HFF-Myc (cell line): ENCODE data around the gene ATP6V1F.

Experiments used
- DNase-seq: peaks from one replicate; pipeline ENCODE4 v3.0.0-alpha.2; 2011; ENCODE audit warnings: low read depth; ENCODE audit errors: extremely low read depth
- H3K4me3 ChIP-seq: replicated peaks from 2 replicates; pipeline ENCODE4 v1.5.1; 2011; ENCODE audit warnings: low read depth, mild to moderate bottlenecking, control low read depth, low read length
- TF ChIP-seq, protein P1 (sequence below): IDR thresholded peaks from 2 replicates; pipeline ENCODE4 v1.5.1; 2012; ENCODE audit warnings: mild to moderate bottlenecking, low read depth, low read length, control low read depth; ENCODE audit errors: missing control alignments

Gene ATP6V1F

DNA sequence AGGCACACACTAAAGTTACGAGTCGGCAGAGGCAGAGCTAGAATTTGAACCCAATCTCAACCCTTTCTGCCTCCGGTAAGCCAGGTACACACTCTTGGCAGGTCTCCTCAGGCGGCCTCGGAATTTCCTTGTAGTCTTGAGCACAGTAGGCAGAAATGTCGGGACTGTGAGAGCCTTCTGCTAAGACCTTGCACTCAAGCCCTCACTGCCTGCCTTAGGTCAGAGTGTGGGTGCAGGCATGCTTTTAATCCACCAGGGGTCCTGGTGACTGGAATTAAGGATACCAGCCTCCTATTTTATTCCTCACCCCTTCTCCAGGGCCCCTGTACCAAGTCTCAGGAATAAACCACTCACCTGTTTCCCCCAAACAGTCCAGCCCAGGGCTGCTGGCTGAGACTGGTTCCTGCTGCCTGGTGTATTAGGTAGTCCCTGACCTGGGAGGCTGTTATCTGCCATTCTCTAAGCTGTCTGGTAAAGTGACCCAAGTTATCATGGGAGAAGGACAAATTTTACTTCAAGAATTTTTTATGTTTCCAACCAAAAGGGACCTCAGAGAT is 855 bp downstream of the ATP6V1F start:
- H3K4me3 ChIP-seq, result peak overlapping the region; percentile 98
- no peak for DNase-seq
- TF ChIP-seq, protein P1, sequence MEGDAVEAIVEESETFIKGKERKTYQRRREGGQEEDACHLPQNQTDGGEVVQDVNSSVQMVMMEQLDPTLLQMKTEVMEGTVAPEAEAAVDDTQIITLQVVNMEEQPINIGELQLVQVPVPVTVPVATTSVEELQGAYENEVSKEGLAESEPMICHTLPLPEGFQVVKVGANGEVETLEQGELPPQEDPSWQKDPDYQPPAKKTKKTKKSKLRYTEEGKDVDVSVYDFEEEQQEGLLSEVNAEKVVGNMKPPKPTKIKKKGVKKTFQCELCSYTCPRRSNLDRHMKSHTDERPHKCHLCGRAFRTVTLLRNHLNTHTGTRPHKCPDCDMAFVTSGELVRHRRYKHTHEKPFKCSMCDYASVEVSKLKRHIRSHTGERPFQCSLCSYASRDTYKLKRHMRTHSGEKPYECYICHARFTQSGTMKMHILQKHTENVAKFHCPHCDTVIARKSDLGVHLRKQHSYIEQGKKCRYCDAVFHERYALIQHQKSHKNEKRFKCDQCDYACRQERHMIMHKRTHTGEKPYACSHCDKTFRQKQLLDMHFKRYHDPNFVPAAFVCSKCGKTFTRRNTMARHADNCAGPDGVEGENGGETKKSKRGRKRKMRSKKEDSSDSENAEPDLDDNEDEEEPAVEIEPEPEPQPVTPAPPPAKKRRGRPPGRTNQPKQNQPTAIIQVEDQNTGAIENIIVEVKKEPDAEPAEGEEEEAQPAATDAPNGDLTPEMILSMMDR, result peak; percentile 54

DNA sequence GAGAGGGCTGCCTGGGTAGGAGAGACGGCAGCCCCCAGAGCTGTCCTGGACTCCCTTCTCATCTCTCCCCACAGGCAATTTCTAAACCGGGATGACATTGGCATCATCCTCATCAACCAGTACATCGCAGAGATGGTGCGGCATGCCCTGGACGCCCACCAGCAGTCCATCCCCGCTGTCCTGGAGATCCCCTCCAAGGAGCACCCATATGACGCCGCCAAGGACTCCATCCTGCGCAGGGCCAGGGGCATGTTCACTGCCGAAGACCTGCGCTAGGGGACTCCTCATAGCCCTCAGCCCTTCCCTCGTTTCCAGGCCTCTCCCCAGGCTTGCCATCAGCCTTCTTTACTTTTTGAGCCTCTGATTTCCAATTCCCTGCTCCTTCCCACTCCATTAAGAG is 2.6 kb downstream of the ATP6V1F start:
- TF ChIP-seq, protein P1, result no peak
- no peak overlapping the region for H3K4me3 ChIP-seq
- DNase-seq, result no peak

DNA sequence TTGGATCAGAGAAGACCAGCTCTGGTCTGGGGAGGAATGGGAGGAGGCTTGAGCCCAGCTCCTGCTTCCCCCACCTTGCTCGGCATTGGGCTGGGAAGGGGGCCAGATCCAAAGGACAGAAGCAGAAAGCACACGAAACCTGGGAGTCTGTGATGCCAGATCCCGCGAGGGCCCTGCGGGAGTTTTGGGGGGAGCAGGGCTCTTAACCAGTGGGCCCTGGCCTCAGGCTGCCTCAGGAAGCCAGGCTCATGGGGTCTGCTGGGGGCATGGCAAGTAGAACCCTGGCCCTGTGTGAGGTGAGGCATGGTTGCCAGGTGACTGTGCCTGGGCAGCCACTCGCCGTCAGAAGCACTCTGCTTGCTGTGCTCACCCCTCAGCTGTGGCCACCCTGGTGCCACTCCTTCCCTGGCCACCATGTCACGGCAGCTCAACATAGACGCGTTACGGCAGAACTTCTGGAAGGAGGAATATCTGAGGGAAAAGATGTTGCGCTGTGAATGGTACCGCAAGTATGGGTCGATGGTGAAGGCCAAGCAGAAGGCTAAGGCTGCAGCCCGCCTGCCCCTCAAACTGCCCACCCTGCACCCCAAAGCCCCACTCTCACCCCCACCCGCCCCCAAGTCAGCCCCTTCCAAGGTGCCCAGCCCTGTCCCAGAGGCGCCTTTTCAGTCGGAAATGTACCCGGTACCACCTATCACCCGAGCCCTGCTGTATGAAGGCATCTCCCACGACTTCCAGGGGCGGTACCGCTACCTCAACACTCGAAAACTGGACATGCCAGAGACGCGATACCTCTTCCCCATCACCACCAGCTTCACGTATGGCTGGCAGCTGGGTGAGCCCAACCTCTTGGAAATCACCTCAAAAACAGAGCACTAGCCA is 3.6 kb downstream of the ATP6V1F start:
- TF ChIP-seq, protein P1, result no peak
- no peak overlapping the region for H3K4me3 ChIP-seq
- DNase-seq, result no peak

DNA sequence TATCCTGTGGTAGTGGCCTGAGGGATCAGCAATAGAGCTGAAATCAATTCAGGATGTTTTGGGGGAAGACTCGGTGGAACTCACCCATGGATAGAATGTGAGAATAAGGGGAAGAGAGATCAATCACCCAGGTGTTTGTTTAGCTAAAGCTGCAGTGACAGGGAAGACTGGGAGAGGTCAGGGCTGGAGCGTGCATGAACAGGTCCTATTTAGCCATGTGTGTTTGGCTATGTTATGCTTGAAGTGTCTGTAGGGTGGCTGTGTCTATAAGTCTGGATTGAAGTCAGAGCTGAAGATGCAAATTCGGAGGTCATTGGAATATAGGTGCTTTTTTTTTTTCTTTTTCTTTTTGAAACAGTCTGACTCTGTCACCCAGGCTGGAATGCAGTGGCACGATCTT is 4.6 kb downstream of the ATP6V1F start:
- DNase-seq, result no peak
- no peak overlapping the region for H3K4me3 ChIP-seq
- TF ChIP-seq, protein P1, result no peak

DNA sequence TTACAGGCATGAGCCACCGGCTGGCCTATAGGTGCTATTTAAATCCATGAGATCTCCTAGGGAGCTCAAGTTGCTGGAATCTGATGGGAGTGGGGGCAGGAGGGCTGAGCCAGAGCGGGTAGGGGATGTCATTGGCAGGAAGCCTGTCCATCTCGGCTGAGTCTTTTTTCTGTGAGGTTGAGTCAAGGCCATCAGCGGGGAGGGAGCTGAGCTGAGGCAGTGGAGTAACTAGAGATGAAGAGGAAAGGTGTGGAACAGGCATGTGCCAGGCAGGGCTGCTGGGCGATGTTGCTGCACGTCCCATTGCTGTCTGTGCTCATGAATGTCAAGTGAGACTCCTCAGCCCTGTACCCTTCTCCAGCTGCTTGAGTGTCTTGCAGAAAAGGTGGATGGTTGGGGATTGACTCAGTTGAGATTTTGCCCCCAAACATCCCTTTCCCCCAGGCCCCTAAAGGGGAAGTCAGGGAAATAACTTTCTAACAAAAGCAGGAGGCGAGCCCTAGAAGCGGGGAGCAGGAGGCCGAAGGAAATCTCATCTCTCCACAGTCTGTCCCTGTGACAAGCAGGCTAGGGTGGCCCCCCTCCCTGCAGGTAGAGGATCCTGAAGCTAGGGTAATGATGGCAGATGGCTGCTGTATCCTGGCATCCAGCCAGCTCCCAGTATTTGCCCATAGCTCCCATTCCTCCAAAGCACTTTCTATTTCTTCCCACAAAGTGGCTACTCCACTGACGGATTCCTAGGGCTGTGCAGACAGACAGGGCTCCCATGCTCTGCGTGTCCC is 5.4 kb downstream of the ATP6V1F start:
- no peak for DNase-seq
- TF ChIP-seq, protein P1, result no peak
- H3K4me3 ChIP-seq, result no peak overlapping the region

DNA sequence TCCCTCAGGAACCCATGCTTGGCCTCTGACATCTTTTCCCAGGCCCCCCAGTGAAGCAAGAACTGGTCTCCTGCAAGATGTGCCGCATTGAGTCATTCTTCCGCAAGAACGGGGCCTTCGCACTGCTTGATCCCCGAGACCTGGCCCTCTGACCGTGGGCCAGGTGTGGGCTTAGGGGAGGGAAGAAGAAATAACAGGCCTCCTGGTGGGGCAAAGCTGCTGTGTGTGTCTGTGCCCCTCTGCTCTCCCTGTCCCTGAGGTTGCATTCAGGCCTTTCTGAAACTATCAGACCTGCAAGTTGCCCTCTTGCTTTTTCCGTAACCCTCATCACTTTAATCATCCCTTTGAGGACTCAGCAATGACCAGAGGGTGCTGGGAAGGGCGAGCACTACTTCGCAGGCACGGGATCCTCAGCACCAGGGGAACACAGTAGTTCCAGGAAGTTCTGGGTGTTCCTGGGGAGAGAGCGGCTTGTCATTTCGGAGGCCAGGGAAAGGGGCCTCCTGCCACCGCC is 6.0 kb downstream of the ATP6V1F start:
- TF ChIP-seq, protein P1, result no peak
- DNase-seq, result no peak
- no peak overlapping the region for H3K4me3 ChIP-seq
